H1 (cell line): Measurements from ENCODE around the gene CCL22. TPM values are rescaled to one million over a fixed set of nuclear protein-coding genes. Genes with fewer than 3 reads are reported as not detected.

Experiments
- CTCF ChIA-PET: fragments of 300-600 bp; sonication (Branson Sonifier 250); formaldehyde crosslinking; loops from one replicate; lab custom pipeline; 2021; ENCODE audit not compliant: partially characterized antibody; lab: Charles Lee
- POLR2A ChIA-PET: fragments of 300-600 bp; sonication (Branson Sonifier 250); formaldehyde crosslinking; loops from one replicate; lab custom pipeline; 2021; ENCODE audit warnings: inconsistent platforms; ENCODE audit not compliant: partially characterized antibody; lab: Charles Lee
- DNase-seq, 2 experiments: peaks; one replicate each; pipeline versions ENCODE4 v3.0.0 to v3.0.0-alpha.2; 2010 to 2022; ENCODE audit warnings: low spot score in 2 of 2, low read depth in 1 of 2, mixed read lengths in 1 of 2
- FAIRE-seq: peaks from 2 replicates; lab custom pipeline; 2011; peaks lifted over from hg19 to GRCh38; lab: Jason Lieb, UNC
- H2AFZ ChIP-seq: 2 replicates; pipeline ENCODE4 v1.8.1; 2012; ENCODE audit warnings: low read length, inconsistent platforms
- H2AK5ac ChIP-seq: 2 replicates; pipeline ENCODE4 v1.6.1; 2013; ENCODE audit warnings: low read depth, low read length
- H2BK120ac ChIP-seq: replicated peaks from 2 replicates; pipeline ENCODE3; 2013; ENCODE audit warnings: low read depth, low read length, inconsistent platforms
- H2BK12ac ChIP-seq: 2 replicates; pipeline ENCODE4 v1.6.1; 2013; ENCODE audit warnings: low read depth, low read length
- H2BK15ac ChIP-seq: 2 replicates; pipeline ENCODE4 v1.6.1; 2013; ENCODE audit warnings: low read length
- H2BK20ac ChIP-seq: 2 replicates; pipeline ENCODE4 v1.6.1; 2013; ENCODE audit warnings: low read length
- H2BK5ac ChIP-seq: 2 replicates; pipeline ENCODE4 v1.6.1; 2013; ENCODE audit warnings: low read depth, low read length
- H3K14ac ChIP-seq: 2 replicates; pipeline ENCODE4 v1.6.1; 2013; ENCODE audit warnings: inconsistent platforms; ENCODE audit not compliant: insufficient read length
- H3K18ac ChIP-seq: 2 replicates; pipeline ENCODE4 v1.6.1; 2013; ENCODE audit warnings: low read length; ENCODE audit errors: extremely low read depth
- H3K23ac ChIP-seq: 2 replicates; pipeline ENCODE4 v1.6.1; 2013; ENCODE audit warnings: inconsistent platforms; ENCODE audit not compliant: insufficient read length
- H3K23me2 ChIP-seq: 2 replicates; pipeline ENCODE4 v1.6.1; 2013; ENCODE audit warnings: low read depth, low read length
- H3K27ac ChIP-seq: 2 replicates; pipeline ENCODE4 v1.6.1; 2011; ENCODE audit warnings: low read depth, low read length, inconsistent platforms
- H3K27me3 ChIP-seq, 4 experiments: replicated peaks in 1 of 4; 1 replicate in 1 of 4; 2 replicates in 3 of 4; pipeline versions ENCODE4 v1.6.1 to v1.8.1; 2011 to 2013; ENCODE audit warnings: low read length in 3 of 4, mild to moderate bottlenecking in 3 of 4, inconsistent platforms in 2 of 4, mixed read lengths in 2 of 4, moderate library complexity in 1 of 4; ENCODE audit not compliant: control insufficient read depth in 3 of 4, insufficient read depth in 3 of 4; ENCODE audit errors: extremely low read depth in 1 of 4
- H3K36me3 ChIP-seq, 4 experiments: 2 replicates each; pipeline versions ENCODE4 v1.6.1 to v1.8.1; 2011 to 2013; ENCODE audit warnings: mild to moderate bottlenecking in 4 of 4, low read length in 3 of 4, moderate library complexity in 2 of 4, control low read depth in 1 of 4, inconsistent platforms in 1 of 4; ENCODE audit not compliant: insufficient read depth in 4 of 4, control insufficient read depth in 2 of 4
- H3K4ac ChIP-seq: replicated peaks from 2 replicates; pipeline ENCODE3; 2013; ENCODE audit warnings: low read length, low read depth, mixed read lengths, inconsistent platforms; ENCODE audit not compliant: insufficient read length
- H3K4me1 ChIP-seq, 4 experiments: replicated peaks in 1 of 4; 1 replicate in 1 of 4; 2 replicates in 3 of 4; pipeline versions ENCODE4 v1.6.1 to v1.8.1; 2011 to 2013; ENCODE audit warnings: low read length in 3 of 4, inconsistent platforms in 2 of 4, mixed read lengths in 1 of 4; ENCODE audit not compliant: insufficient read depth in 4 of 4, control insufficient read depth in 3 of 4
- H3K4me2 ChIP-seq, 2 experiments: 2 replicates each; pipeline versions ENCODE4 v1.6.1 to v1.8.1; 2011 to 2013; ENCODE audit warnings: low read depth in 2 of 2, low read length in 2 of 2, control low read depth in 1 of 2, inconsistent platforms in 1 of 2, mild to moderate bottlenecking in 1 of 2; ENCODE audit not compliant: insufficient read depth in 1 of 2
- H3K4me3 ChIP-seq, 4 experiments: fragments of 200-600, 300-600 bp in 1 of 4; sonication (generic), shearing (Covaris generic), sonication (Bioruptor Twin) in 1 of 4; 2 replicates each; pipeline versions ENCODE4 v1.5.1 to v1.8.1; 2011 to 2016; ENCODE audit warnings: low read length in 4 of 4, low read depth in 3 of 4, control low read depth in 2 of 4, inconsistent platforms in 2 of 4, mild to moderate bottlenecking in 2 of 4, mixed read lengths in 1 of 4, moderate library complexity in 1 of 4; ENCODE audit not compliant: insufficient read depth in 2 of 4; ENCODE audit errors: extremely low read depth in 1 of 4
- H3K56ac ChIP-seq: replicated peaks from 2 replicates; pipeline ENCODE3; 2013; ENCODE audit warnings: low read depth, mild to moderate bottlenecking, mixed read lengths, low read length, inconsistent platforms; ENCODE audit not compliant: insufficient read length
- H3K79me1 ChIP-seq: 2 replicates; pipeline ENCODE4 v1.6.1; 2013; ENCODE audit warnings: low read depth, low read length, control low read depth
- H3K79me2 ChIP-seq, 2 experiments: 2 replicates each; pipeline versions ENCODE4 v1.6.1 to v1.8.1; 2012 to 2013; ENCODE audit warnings: low read length in 2 of 2, mild to moderate bottlenecking in 2 of 2, inconsistent platforms in 1 of 2; ENCODE audit not compliant: insufficient read depth in 2 of 2, control insufficient read depth in 1 of 2
- H3K9ac ChIP-seq, 4 experiments: replicated peaks in 1 of 4; 1 replicate in 1 of 4; 2 replicates in 3 of 4; pipeline versions ENCODE4 v1.6.1 to v1.8.1; 2011 to 2013; ENCODE audit warnings: low read depth in 3 of 4, low read length in 3 of 4, control low read depth in 2 of 4, mild to moderate bottlenecking in 2 of 4, moderate library complexity in 2 of 4, inconsistent platforms in 1 of 4; ENCODE audit errors: extremely low read depth in 1 of 4
- H3K9me3 ChIP-seq, 2 experiments: 2 replicates each; pipeline versions ENCODE4 v1.6.1 to v1.8.1; 2012 to 2013; ENCODE audit warnings: mild to moderate bottlenecking in 2 of 2, moderate library complexity in 2 of 2, control low read depth in 1 of 2, inconsistent platforms in 1 of 2, low read depth in 1 of 2, low read length in 1 of 2, mixed read lengths in 1 of 2; ENCODE audit not compliant: insufficient read depth in 2 of 2
- H4K20me1 ChIP-seq, 2 experiments: replicated peaks in 1 of 2; 2 replicates each; pipeline versions ENCODE3 to v1.8.1; 2011 to 2013; ENCODE audit warnings: inconsistent platforms in 2 of 2, low read length in 2 of 2, mild to moderate bottlenecking in 1 of 2; ENCODE audit not compliant: insufficient read depth in 2 of 2, control insufficient read depth in 1 of 2
- H4K5ac ChIP-seq: 2 replicates; pipeline ENCODE4 v1.6.1; 2013; ENCODE audit warnings: low read length, low read depth, mixed read lengths, inconsistent platforms; ENCODE audit not compliant: insufficient read length
- H4K8ac ChIP-seq: 2 replicates; pipeline ENCODE4 v1.8.0; 2013; ENCODE audit warnings: mild to moderate bottlenecking, moderate library complexity, low read length, inconsistent platforms; ENCODE audit not compliant: insufficient read depth; ENCODE audit errors: extremely low read depth
- H4K91ac ChIP-seq: replicated peaks from 2 replicates; pipeline ENCODE3; 2013; ENCODE audit warnings: low read length, mixed read lengths, inconsistent platforms; ENCODE audit not compliant: insufficient read length
- JUND ChIP-seq: IDR thresholded peaks from 2 replicates; pipeline ENCODE4 v1.6.1; 2011; ENCODE audit warnings: mild to moderate bottlenecking, improper control_type of control experiment, low read length
- NANOG ChIP-seq: IDR thresholded peaks from 2 replicates; pipeline ENCODE4 v1.6.1; 2011; ENCODE audit warnings: low read length, low read depth, mild to moderate bottlenecking, inconsistent platforms; ENCODE audit not compliant: insufficient read depth, poor library complexity, severe bottlenecking
- RNF2 ChIP-seq: fragments of 200-900, 300-1000 bp; sonication (generic); IDR thresholded peaks from 2 replicates; pipeline ENCODE4 v1.7.1; 2016; ENCODE audit warnings: borderline replicate concordance, low read depth, mild to moderate bottlenecking, antibody characterized with exemption, low read length; ENCODE audit not compliant: poor library complexity, severe bottlenecking; ENCODE audit errors: missing control alignments
- SIN3A ChIP-seq, 2 experiments: IDR thresholded peaks in 1 of 2; conservative IDR thresholded peaks in 1 of 2; 2 replicates each; pipeline ENCODE4 v1.6.1; 2011 to 2012; ENCODE audit warnings: low read length in 2 of 2, improper control_type of control experiment in 1 of 2, low read depth in 1 of 2, mild to moderate bottlenecking in 1 of 2
- ZNF274 ChIP-seq: IDR thresholded peaks from 2 replicates; pipeline ENCODE4 v1.7.0; 2012; ENCODE audit warnings: low read length, borderline replicate concordance; ENCODE audit errors: extremely low read depth
- WGBS, 2 experiments: shearing (Covaris generic) in 1 of 2; methylation state at CpG; one replicate each; pipeline versions ENCODE4 v1.1.6 to v1.1.7; 2013 to 2015; ENCODE audit warnings: low lambda C conversion rate in 2 of 2, mixed read lengths in 2 of 2, inconsistent platforms in 1 of 2, low coverage in 1 of 2, missing lambda C conversion rate in 1 of 2; ENCODE audit not compliant: insufficient replicate concordance in 2 of 2, insufficient coverage in 1 of 2, insufficient read length in 1 of 2; ENCODE audit errors: extremely low coverage in 1 of 2, missing lambda C conversion rate in 1 of 2; 5-methylcytosine and 5-hydroxymethylcytosine counted together
- polyA plus RNA-seq, 7 experiments: library from polyadenylated mRNA; depleted of rRNA in 3 of 7; stranded (reverse) in 5 of 7; unstranded in 2 of 7; fragments of >200 nt in 5 of 7; fragments of 200-250 nt in 2 of 7; gene quantifications; 1 replicate in 5 of 7; 2 replicates in 1 of 7; 4 replicates in 1 of 7; pipeline versions ENCODE4 v1.2.1 to v1.2.3, GENCODE V29; 2011 to 2013; ENCODE audit warnings: missing spikeins in 2 of 7, mixed read lengths in 2 of 7
- total RNA-seq: library from RNA; stranded (reverse); fragmentation: NEBNext Ultra II Directional; extraction: Animal tissue kit (Norgen Biotek cat#: 25700); gene quantifications from 2 replicates; pipeline ENCODE4 v1.2.1, GENCODE V29; 2021

Gene CCL22
- total and polyA plus RNA-seq, 2 of the 8 experiments (the other 6 are each of a cell fraction or from before 2014, with no cell fraction given) = not detected

- CTCF ChIA-PET = interaction anchor here (1.0 to 3.4 kb wide), 2 partner anchors 12 to 36 kb away, joined by 4 to 11 read pairs; no protein-coding TSS in a partner anchor
- H3K23me2 ChIP-seq = no peaks in the 10 kb centered on the region; the same call in 1 of the 2 replicates
- H4K8ac ChIP-seq = no peak overlapping the region
- 0 out of 2 replicates have a peak overlapping the region, but pooled peaks have one; percentile 33 for H2BK12ac ChIP-seq
- POLR2A ChIA-PET = no interaction called here
- no peak overlapping the region for H3K27ac ChIP-seq
- no peaks in the 10 kb centered on the region for H3K79me1 ChIP-seq
- H2BK120ac ChIP-seq = no peak overlapping the region
- TF ChIP-seq ZNF274 (no peak), NANOG (no peak), RNF2 (no peak), SIN3A (conservative IDR thresholded peaks at IDR 0.05 in 1 of 2, IDR thresholded peaks at IDR 0.05 in 1 of 2; ENCODE audit: low read depth in 1 of 2, low read length in 2 of 2) (no peak), JUND (no peak)
- H3K36me3 ChIP-seq = no peaks in the 10 kb centered on the region
- H2BK20ac ChIP-seq = no peak overlapping the region
- no peak overlapping the region for H3K9ac ChIP-seq
- no peak overlapping the region for H3K23ac ChIP-seq
- H3K4me3 ChIP-seq = no peak overlapping the region
- H3K56ac ChIP-seq = no peak overlapping the region
- H3K27me3 ChIP-seq = no peaks in the 10 kb centered on the region
- no peak overlapping the region for H3K4ac ChIP-seq
- no peak overlapping the region for H2BK5ac ChIP-seq
- no peaks in the 10 kb centered on the region for H3K79me2 ChIP-seq
- no peak overlapping the region for H3K18ac ChIP-seq
- H3K4me2 ChIP-seq = no peak overlapping the region
- H2AK5ac ChIP-seq = no peak overlapping the region
- no peaks in the 10 kb centered on the region for H3K9me3 ChIP-seq
- FAIRE-seq (no peak), DNase-seq (no peak)
- H4K5ac ChIP-seq = no peak overlapping the region
- no peaks in the 10 kb centered on the region for H4K20me1 ChIP-seq
- H3K14ac ChIP-seq = no peak overlapping the region
- H2BK15ac ChIP-seq = no peak overlapping the region; the same call in 1 of the 2 replicates
- H4K91ac ChIP-seq = no peak overlapping the region
- 84% methylated on average over 7 of the region's 7 CpGs; no CpG with 5 or more reads in 1 of the 2 experiments for WGBS, 2 experiments
- no peak overlapping the region for H2AFZ ChIP-seq
- peaks cover 0 to 2% (median 0%) of the 10 kb centered on the region in 4 experiments; a peak in 2 of 7 replicates for H3K4me1 ChIP-seq
These were observed 530 bp upstream of the CCL22 start for GRCh38 chr16:57358086-57358420.
